GM03348 (cell line): Measurements from ENCODE around the gene PPP4R4.

Source experiments
- DNase-seq: peaks from one replicate; pipeline ENCODE4 v3.0.0; 2012; ENCODE audit warnings: low spot score

The PPP4R4 gene, protein sequence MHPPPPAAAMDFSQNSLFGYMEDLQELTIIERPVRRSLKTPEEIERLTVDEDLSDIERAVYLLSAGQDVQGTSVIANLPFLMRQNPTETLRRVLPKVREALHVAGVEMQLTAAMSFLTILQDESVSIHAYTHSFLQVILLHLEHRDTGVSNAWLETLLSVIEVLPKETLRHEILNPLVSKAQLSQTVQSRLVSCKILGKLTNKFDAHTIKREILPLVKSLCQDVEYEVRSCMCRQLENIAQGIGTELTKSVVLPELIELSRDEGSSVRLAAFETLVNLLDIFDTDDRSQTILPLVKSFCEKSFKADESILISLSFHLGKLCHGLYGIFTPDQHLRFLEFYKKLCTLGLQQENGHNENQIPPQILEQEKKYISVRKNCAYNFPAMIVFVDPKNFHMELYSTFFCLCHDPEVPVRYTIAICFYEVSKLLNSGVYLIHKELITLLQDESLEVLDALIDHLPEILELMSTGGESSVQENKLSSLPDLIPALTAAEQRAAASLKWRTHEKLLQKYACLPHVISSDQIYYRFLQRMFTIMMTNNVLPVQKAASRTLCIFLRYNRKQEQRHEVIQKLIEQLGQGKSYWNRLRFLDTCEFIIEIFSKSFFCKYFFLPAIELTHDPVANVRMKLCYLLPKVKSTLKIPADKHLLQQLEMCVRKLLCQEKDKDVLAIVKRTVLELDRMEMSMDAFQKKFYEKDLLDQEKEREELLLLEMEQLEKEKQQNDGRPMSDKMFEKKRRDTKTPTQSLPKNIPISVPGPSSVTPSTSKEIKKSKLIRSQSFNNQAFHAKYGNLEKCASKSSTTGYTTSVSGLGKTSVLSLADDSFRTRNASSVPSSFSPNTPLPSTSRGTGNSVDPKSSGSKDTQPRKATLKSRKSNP

DNA sequence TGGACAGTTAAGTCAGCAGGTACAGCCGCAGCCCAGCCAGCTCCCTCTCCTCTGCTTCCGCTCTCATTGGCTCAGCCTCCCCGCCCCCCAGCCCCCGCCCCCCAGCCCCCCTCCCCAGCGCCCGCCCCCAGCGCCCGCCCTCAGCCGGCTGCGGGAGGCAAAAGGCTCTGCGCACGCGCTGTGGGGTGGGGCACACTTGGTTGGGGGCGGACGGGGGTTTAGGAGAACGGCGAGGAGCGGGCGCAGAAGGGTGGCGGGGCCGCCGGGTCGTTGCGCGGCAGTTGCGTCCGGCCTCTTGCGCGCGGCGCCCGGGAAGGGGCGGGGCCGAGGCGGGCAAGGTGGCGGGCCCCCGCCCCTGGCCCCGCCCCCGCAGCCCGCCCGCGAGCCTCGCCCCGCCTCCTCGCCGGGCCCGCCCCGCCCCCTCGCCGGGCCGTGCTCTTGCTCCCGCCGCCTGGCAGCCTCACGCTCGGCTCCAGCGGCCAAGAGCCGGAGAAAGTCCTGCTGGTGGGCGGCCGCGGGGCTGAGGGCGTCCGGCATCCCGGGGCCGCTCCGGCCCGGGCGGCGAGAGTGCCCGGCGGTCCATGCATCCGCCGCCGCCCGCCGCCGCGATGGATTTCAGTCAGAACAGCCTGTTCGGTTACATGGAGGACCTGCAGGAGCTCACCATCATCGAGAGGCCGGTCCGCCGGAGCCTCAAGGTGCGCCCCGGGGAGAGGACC lies at the start of gene PPP4R4:
TSS of gene PPP4R4 (plus strand) at position 438 of the 719 bp plus-strand sequence. CDS start at position 582, 144 bp downstream.
- peak; percentile 97 for DNase-seq

DNA sequence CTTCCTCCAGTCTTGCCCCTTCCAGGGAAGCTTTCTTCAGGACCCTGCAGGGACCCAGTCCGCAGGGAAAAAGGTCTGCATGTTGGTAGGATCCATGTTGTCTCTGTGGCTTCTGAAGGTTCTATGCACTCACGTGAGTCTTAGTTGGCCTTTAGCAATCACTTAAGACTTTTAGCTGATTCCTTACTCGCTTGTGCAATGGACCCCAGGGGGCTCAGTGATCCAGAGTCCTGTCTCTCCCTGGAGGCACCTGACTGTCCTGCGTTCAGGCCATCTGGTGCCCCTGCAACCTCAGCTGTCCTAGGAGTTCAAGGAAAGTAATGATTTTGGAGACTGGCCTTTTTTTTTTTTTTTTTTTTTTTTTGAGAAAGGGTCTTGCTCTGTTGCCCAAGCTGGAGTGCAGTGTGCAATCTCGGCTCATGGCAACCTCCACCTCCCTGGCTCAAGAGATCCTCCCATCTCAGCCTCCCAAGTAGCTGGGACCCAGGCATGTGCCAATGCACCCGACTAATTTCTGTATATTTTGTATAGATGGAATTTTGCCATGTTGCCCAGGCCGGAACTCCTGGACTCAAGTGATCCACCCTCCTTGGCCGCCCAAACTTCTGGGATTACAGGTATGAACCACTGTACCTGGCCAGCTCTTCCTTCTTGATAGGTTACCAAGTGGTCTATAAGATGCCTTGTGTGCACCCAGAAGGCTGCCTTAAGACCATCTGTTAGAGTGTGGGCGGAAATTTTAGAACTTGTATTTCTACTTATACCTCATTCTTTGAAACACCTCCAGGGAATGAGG lies 49.3 kb upstream of the PPP4R4 start:
- no peak for DNase-seq

DNA sequence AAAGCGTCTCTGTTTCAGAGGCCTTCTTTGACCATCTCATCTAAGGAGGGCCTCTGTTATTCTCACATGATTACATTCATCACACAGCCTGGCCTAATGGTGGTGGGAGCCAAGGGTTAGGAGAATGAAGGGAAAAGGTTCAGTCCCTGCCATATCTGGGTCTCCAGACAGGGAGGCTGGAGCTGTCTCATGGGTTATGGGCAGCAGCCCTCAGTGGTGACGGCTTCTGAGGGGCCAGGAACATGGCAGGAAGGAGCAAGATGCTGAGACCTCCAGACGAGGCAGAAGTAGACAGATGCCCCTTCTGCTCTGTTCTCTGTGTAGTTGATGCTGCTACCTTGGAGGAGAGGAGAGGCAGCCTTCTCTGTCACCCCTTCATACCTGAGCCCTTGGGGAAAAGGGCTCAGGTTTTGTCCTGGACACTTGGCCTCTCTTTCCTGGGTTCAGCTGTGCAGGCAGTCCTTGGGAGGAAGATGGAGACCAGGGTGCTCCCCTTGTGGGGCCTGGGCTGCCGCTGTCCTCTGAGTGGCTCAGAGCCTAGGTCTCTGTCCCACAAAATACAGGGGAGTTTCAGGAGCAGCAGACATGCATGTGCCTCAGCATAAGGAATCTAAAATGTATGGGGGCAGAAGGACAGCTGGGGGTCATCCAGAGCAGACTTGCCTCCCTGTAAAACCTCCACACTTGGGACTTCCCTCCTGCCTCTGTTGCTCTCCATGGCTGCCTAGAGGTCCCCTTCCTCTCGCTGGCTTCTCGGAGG lies 48.3 kb upstream of the PPP4R4 start:
- no peak for DNase-seq

DNA sequence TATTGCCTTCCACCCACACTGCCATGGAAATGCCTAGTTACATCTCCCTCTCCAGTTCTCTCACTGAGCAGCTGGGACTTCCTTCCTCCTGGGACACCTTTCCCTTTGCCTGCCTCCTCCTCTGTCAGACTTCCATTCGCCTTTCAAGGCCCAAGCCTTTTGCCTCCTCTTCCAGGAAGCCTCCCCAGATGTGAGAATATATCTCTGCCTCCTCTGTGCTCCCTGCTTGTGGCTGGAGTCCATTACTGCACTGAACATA lies 47.8 kb upstream of the PPP4R4 start:
- DNase-seq, result no peak

DNA sequence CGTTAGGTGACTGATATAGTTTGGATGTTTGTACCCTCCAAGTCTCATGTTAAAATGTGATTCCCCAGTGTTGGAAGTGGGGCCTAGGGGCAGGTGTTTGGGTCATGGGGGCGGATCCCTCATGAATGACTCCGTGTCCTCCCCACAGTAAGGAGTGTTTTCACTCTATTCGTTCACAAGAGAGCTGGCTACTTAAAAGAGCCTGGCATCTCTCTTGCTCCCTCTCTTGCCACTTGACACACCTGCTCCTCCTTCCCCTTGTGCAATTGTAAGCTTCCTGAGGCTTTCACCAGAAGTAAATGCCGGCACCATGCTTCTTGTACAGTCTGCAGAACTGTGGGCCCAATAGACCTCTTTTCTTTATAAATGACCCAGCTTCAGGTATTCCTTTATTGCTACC lies 47.3 kb upstream of the PPP4R4 start:
- no peak for DNase-seq

DNA sequence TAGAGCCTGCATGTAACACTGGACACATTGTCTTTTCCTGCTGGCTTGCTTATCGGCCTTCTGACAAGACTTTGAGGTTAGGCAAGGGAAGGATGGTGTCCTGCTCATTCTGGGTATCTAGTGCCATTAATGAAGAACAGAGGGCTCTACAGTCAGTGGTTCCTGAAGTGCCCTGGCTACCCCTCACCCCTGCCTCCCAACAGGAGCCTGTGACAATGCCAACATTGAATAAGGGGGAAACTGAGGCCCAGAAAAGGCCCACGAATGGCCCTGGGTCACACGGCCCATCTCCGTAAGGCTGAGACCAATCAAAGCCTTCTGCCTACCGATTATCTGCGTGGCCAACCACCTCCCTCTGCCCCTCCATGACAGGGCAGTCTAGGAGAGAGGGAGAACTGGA lies 46.8 kb upstream of the PPP4R4 start:
- DNase-seq, result no peak

DNA sequence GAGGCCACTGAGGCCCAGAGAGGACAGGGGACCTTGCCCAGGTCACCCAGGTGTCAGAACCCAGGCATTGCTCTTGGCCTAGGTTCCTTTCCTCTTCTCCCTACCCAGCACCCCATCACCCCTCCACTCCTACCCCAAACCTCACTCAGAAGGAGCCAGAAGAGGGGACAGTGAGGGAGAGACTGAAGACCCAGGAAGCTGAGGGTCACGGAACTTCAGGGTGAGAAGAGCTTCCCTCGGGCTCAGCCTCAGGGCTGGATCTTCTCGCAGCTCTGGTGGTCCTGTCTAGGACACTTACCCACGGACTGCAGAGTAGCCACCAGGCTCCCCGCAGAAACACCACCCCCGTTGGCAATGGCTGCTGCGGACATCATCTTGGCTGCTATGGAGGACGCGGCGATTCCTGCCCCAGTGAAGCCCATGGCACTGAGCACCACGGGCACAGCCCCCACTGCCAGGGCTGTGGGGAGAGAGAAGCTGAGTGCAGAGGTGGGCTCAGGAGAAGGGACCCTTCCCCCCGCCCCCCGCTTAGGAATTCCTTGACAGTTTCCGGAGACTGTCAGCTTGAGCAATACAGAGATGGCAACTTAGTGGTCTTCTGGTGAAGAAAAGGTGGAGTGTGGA lies 45.8 kb upstream of the PPP4R4 start:
- no peak for DNase-seq

DNA sequence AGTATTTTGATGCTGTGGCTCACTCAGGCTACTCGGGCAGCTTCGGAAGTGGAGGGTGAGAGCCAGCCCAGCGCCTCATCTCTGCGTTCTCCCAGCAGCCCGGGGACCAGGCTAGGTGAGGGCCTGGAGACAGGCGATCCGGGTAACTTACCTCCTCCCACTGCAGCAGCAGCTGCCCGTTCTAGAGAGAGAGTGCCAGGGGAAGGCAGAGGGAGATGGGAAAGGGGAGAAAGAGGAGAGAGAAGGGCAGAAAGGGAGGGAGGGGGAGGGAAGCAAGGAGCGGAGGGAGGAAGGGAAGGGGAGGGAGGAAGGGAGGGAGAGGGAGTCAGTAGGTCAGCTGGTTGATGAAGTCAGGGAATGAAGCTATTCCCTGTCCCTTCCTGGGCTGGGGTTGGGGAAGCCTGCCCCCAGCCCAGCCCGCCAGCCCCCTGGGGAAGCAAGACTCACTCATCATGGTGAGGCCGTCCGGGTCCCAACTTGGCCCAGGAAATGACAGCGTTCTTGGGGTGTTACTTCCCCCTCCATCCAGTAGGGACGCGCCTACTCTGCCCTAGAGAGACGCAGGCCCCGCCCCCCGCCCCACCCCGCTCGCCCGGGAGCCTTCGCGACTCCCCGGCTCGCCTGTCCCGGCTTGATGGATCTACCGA lies 44.9 kb upstream of the PPP4R4 start, which contains the start of gene IFI27L2:
TSS of gene IFI27L2 (minus strand) at position 494 of the 647 bp plus-strand sequence. CDS start at position 454, 40 bp downstream.
- DNase-seq, result peak; percentile 96

DNA sequence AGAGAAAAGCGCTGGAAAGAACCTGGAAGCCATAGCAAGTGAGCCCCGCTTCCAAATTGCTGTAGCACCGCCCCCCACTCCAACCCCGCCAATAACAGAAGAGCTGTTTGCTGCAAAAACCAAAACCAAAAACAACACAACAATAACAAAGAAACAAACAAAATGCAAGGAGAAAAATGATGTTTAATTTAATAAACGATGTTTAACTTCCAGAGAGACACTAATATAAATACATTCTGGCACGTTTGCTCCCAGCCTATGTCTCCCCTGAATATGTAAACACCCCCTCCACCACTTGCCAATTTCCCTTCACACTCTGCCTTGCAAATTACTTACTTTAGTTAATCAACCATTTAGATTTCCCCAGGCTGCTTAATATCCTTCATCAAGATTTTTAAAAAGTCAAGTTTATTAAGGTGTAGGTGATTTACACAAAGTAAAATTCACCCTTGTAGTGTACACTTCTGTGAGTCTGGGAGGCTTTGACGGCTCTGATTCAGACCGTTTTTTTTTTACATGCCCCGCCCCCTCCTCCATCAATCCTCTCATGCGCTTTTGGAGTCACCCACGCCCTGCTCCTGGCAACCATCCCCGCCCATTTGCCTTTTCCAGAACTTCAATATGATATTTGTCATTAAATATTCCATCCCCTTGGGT lies 44.2 kb upstream of the PPP4R4 start:
- peak; percentile 68 for DNase-seq

DNA sequence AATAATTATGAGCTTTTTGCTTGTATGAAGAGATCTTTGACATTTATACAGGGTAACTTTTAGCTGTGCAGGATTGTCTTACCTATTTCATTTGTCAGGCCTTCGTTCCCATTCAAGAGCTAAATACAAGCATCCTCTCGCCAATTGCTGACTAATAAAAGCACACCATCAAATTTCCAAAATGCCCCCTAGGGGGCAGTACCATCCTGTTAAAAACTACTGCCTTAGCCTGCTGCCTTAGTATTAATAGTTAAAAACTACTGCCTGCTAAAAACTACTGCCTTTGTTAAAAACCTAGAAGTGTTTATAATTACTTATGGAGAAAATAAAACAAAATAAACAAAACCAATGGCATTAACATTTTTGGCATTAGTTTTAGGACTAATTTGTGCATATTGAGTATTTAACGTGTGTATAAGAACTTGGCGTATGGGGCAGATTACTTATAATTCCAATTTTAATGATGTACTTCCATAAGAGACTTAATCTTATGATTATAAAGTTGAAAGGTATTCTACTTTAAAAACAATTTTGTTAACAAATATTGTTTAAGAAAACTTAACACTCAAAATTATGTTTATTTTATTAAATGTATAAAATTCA lies 41.7 kb upstream of the PPP4R4 start:
- peak; percentile 61 for DNase-seq

DNA sequence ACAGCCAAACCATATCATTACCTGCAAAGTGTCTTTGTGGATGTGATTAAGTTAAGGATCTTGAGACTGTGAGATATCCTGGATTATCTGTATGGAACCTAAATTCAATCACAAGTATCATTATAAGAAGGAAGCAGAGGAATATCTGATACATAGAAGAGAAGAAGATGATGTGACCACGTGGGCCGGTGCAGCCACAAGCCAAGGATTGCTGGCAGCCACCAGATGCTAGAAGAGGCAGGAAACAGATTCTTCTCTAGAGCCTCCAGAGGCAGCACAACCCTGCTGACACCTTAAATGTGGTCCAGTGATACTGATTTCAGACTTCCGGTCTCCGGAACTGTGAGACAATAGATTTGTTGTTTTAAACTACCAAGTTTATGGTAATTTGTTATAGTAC lies 38.6 kb upstream of the PPP4R4 start:
- DNase-seq, result no peak

DNA sequence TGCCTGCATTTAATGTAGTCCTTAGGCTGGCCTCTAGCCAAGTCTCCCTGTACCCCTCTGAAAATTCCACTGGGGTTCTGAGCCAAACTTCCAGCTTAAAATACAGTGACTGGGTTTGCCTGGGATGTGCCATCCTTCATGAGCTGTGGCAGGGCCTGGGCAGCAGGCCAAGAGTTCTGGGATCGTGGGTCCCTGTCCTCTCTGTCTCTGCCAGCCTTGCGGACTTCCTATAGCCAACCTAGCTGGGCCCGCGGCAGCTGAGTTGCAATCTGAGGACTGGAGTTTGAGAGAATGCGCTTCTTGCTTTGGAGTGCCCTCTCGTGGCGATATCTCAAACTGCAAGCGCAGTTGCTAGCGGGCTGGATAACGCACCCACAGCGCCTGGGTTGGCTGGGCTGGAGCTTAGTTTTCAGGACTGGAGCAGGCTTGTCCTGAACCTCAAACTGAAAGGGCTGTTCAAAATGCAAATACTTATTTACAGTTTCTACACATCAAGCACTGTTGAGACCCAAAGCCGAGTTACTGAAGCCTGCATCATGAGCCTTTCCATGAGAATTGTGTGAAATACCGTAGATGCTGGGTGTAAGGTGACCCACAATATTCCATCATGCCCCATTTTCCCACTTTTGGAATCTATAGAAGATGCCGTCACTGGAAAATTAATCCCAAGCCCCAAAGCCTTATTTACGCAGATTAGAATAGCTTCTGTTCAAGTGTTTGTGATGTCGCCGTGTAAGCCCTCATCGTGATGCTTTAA lies 37.4 kb upstream of the PPP4R4 start:
- peak; percentile 81 for DNase-seq

DNA sequence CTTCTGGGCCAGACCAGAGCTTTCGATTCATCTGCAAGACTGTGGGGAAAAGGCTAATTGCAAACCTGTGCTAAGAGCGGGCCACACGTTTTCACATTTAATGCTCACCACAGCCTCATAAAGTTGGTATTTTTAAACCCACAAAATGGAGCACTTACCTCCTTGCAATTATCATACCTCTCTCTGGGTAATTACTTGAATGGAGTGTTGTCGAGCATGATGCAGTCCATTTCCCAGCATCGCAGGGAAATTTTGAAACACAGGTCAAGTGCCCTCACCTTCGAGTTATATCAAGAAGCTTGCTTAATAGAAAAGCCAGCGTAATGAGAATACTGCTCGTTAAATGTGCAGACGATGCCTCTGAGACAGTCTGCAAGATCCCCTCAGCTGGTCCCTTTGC lies 35.9 kb upstream of the PPP4R4 start:
- DNase-seq, result no peak

DNA sequence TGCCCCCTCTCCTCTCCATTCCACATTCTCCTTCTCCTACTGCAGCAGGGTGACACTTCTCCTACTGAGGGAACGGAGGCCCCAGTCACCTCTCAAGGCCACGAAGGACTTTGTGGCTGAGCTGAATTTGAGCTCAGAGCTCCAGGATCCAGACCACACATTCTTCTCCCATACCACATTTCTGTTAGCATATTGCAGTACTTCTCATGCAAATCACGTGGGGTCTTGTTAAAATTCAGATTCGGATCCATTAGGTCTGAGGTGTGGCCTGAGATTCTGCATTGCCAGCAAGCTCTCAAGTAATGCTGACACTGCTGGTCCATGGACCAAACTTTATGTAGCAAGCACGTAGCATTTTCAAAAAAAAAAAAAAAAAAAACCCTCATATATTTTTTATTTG lies 35.1 kb upstream of the PPP4R4 start:
- DNase-seq, result no peak

DNA sequence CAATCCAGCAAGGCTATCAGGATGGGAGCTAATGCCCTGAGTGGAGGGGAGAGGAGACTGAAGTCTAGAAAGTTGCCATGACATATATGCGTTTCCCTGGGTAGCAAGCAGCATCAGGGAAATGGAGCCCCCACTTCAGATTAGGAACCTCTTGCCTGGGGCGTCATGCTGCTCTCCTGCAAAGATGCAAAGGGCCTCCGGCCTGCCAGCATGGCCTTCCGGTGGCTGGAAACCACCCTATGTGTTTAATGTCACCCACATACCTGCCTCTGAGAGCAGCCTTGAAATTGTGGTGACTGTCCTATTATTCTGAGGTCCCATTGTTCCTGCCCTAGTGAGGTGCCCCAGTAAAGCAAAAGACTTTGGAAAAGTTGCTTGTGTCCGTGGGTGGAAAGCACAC lies 34.7 kb upstream of the PPP4R4 start:
- DNase-seq, result no peak

DNA sequence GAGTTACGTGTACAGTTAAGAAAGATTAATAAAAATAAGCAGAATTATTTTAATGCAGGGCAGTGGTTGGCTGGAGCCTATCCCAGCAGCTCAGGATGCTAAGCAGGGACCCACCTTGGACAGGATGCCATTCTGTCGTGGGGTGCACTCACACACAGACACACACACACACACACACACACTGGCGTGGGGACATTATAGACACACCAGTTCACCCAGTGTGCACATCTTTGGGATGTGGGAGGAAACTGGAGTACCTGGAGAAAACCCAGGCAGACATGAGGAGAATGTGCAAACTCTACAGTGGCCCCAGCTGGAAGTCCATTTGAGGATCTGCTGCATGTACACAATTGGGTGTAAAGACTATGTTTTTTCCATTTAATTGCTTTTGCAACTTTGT lies 31.9 kb upstream of the PPP4R4 start:
- no peak for DNase-seq

DNA sequence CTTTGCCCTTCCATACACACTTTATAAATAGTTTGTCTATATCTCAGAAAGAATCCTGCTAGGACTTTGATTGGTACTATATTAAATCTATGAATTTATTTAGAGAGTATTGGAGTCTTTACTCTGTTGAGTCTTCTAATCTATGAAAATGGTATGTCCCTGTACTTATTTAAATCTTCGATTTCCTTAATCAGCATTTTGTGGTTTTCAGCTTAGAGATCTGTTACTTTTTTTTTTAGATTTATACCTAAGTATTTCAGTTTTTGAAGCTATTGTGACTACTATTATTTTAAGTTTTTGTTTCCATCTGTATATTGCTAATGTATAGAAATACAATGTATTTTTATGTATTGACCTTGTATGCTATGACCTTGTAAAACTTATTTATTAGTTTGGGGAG lies 31.3 kb upstream of the PPP4R4 start:
- no peak for DNase-seq

DNA sequence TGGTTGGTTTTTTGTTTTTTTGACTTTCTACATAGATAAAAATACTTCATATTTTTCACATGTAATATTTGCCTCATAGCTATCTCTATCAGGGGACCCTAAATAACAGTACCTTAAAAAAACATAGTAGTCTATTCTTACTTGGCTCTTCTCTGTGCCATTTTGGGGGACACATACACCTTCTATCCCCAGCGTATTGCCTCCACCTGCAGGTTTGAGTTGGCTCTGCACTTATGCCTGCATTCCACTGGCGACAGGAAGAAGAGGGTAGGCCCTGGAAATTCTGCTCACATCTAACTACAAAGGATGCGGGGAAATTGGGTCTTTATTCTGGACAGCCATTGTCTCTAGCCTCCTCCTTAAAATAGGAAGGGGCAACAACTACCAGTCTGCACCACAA lies 30.9 kb upstream of the PPP4R4 start:
- no peak for DNase-seq
